ENCODE data around the gene VSIG10.
"Not testable (repeated sequence)": the region's sequence is repeated elsewhere in the genome, so short reads cannot be mapped to it uniquely, and the experiment has no call there.

Gene VSIG10

DNA sequence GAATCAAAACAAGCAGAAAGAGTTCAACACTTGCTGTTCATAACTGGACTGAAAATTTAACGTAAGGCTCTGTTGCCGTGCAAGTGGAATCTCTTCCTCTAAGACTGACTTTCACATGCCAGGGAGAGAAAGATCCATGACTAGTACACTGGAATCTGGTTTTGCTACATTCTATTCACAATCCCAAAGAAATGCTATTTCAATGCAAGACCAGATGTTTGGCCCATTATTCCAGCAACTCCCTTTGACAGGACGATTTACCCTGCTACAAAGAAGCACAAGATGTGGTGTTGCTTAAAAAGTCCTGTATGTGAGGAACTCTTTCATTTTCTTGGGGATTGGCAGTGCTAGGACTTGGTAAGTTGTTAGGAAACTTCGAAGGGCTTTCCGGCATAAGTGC, 69.9 kb downstream of the VSIG10 start:
- DNase-seq (ENCODE audit: low spot score), result no peak

DNA sequence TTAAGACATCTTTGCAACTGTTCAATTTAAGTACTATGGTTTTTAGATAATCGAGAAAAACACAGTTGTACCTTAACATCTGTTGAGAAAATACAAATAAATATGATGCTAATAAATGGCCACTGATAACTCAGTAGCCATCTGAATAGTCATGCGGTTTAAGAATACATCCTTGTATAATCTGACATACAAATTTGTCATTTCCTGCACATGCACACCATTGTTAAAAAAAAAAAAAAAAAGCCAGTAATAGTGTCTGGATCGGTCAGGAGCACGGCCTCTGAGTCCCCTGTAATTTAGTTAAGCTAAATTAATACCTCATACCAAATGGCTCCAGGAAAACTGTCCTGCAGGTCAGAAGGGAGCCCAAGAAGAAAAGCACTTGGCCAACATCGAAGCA, 70.5 kb downstream of the VSIG10 start:
- DNase-seq (ENCODE audit: low spot score), result no peak

DNA sequence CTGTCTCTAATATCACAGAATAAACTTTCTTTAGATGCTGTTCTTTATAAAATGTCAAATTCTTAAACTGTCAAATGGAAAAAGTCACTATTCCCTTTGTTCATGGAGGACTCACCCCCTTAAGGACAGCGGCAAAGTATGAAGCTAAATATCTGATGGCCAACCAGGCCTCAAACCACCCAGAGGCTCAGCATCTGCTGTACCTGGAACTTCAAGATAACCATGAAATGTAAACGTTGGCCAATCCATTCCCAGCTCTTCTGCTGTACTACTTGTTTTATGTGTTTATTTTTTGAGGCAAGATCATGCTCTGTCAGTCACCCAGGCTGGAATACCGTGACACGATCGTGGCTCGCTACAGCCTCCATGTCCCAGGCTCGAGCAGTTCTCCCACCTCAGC, 71.6 kb downstream of the VSIG10 start:
- DNase-seq (ENCODE audit: low spot score), result no peak

DNA sequence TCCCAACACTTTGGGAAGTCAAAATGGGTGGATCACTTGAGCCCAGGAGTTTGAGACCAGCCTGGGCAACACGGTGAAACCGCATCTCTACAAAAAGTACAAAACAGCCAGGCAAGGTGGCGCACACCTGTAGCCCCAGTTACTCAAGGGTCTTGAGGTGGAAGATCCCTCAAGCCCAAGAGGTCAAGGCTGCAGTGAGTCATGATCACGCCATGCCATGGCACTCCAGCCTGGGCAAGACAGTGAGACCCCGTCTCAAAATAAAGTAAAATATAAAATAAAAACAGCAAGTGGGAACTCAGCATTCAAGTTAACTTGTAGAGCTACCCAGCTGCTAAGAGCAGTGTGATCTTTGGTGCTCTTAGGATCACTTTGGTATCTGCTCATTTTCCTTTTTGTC, 74.6 kb downstream of the VSIG10 start:
- DNase-seq (ENCODE audit: low spot score), result no peak

DNA sequence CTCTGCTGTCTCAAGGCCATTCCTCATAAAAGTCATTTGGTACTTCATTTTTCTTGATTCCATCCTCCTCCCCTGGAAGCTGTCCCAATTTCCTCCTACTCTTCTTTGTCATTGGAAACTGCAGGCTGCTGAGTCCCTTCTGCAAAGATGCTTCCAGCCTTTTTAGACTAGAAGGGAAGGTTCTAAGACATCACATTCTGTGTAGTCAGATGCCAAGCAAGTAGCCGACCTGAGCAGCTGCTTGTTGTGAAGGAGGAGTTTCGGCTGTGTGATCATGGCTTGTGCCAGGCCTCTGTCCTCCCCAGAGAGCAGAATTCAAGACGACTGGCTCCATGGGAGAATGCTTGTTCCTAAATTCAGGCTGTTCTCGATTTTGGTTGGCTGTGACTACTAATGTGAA, 78.6 kb downstream of the VSIG10 start:
- peak; percentile 25 for DNase-seq (ENCODE audit: low spot score)

DNA sequence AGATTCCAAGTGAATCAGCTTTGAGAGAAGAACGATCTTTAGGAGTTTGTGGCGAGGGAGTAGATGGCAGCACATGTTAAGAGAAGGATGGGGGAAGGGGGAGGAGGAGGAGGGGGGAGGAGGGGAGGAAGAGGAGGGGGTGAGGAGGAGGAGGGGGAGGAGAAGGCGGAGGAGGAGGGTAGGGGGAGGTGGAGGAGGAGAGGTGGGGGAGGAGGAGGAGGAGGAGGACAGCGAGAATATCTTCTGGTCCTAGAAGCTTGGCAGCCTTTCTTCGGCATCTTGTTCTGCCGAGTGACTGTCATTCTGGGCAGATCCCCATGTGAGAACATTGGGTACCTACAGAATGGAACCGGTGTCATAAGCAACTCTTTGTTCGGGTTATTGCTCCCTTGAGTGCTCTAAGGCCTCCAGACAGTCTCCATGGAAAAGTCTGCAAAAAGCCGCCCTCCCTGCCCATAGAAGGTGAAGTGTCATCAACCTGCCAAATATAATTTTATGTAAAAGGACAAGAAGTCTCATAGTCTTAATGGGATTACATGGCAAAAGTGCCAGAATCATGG, 80.4 kb downstream of the VSIG10 start:
- DNase-seq (ENCODE audit: low spot score), result no peak

DNA sequence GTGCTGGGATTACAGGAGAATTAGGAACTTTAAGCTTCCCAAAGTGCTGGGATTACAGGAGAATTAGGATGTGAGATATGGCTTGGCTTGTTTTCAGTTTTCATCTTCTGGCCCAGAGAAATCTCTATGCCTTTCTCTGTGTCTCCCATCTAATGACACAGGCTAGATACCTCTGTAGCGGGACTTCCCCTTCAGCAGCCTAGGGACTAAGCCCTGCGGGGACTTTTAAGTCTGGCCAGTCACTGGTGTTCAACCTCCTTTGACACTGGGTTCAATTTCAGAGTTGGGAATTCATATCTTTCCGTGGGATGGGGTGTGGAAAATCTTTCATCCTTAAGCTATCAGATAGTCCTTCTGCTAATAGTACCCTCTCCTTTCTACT, 81.1 kb downstream of the VSIG10 start:
- DNase-seq (ENCODE audit: low spot score), result no peak

DNA sequence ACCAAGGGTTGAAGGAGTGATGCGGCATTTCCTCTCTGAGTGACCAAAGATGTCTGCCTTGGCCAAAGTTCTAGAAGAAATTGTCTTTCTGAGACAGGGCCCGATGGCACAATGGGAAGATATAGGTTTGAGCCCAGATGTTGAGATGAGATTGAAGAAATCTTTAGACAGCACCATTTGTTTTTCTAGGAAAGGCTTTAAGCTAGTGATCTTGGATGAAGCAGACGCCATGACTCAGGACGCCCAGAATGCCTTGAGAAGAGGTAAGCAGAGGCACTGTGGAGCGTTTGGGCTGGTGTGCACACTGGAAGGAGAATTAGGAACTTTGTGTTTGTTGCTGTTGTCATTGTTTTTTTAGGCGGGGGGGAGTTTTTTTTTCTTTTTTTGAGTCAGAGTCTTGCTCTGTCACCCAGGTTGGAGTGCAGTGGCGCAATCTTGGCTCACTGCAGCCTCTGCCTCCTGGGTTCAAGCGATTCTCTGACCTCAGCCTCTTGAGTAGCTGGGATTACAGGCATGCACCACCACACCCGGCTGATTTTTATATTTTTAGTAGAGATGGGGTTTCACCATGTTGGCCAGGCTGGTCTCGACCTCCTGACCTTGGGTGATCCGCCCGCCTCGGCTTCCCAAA, 81.6 kb downstream of the VSIG10 start:
- DNase-seq (ENCODE audit: low spot score), result not testable (repeated sequence)

DNA sequence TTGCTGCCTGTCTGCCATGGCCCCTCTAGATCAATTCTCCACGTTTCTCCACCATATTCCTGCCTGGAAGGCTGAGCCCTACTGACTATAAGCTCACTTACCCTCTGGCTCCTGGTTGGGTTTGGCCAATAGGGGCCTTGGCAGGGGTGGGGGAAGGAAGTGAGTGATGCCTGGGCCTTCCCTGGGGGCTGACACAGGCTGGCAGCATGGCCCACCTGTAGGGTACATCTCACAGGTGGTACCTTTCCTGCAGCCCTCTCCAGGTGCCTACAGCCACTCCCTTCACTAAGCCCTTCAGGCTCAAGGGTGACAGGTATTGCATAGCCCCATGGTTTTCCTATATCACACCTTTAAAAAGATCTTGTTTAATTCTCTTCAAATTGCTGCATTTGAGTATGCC, 83.8 kb downstream of the VSIG10 start:
- DNase-seq (ENCODE audit: low spot score), result no peak

DNA sequence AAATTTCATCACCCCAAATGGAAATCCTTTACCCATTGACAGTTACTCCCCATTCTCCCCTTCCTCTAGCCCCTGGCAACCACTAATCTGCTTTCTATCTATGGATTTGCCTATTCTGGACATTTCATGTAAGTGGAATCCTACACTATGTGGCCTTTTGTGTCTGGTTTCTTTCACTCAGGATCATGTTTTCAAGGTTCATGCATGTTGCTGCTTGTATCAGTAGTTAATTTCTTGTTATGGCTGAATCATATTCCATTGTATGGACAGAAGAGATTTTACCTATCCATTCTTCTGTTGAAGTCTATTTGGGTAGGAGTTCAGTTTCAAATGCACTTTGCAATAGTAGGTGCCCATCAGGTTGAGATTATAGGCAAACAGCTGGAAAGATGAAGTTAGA, 85.9 kb downstream of the VSIG10 start:
- DNase-seq (ENCODE audit: low spot score), result no peak

DNA sequence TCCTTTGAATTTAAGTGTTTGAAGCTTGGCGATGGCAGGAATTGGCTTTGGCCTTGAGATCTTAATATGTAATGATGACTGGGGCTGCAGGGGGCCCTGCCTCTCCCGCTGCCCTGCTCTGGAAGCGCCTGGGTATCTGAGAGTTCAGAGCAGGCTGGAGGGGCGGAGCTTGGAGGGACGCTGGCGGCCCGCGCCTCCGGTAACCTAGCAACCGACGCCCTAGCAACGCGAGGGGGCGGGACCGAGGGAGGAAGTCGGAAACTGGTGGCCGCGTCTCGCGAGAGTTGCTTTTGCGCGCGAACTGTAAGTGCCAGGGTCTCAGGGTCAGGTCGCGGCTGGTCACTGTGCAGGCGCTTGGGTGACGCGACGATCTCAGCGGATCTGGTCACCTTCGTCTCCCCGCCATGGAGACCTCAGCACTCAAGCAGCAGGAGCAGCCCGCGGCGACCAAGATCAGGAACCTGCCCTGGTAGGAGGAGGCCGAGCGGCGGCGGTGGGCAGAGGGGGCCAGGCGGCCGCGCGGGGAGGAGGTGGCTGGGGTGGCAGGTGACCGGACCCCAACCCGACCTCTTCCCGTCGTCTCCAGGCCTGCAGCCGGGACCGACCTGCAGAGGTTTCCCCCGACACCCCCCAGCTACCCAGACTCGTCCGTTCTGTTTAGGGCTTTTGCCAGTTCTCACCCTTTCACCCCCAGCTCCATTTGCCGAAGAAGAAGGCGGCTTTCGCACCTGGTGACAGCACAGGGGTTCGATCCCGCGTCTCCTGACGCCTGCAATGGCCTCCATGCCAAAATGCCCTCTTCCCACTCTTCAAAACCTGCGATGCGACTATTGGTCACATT, 87.2 kb downstream of the VSIG10 start, which contains the start of gene RFC5:
RFC5 (plus strand) TSS at position 280 of the 841 bp plus-strand sequence; CDS start at position 405, 125 bp downstream.
- DNase-seq (ENCODE audit: low spot score), result peak; percentile 95

DNA sequence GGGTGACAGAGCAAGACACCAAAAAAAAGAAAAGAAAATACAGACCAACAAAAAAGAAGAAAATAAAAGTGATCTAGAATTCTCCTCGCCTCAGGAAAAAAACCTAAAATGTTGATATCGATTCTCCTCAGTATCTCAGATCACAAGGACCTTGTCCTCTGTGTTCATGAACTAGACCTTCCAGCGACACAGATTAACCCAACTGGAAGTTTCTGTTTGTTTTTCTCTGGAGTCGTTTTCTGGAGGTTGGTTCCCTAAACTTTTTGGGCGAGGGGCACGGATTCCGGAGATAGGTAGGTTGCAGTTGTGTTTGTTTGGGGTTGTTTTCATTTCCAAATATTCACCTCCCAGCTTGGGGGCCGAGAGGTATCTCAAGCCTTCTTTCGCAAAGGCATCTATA, 87.9 kb downstream of the VSIG10 start:
- DNase-seq (ENCODE audit: low spot score), result no peak

DNA sequence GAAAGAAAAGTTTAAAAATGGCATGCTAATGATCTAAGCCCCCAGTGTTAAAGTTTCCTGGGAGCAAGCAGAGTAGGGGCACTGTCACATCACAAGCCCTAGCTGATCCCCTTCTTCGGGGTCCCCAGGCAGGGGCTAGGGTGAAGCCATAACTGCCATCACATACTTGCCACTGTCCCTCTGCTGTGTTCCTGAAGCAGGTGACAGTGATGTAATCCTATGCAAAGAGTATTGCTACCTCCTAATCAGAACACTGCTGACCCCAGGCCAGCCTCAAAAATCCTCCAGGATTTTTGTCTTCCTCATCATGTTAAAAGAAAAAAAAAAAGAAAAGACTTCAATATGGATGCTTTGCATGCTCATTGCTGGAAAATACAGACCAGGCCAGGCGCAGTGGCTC, 88.5 kb downstream of the VSIG10 start:
- no peak for DNase-seq (ENCODE audit: low spot score)
